Neural cell (in vitro differentiated cells): ENCODE results near the gene COLGALT1.

ENCODE experiments used
- CTCF ChIP-seq: fragments of 450-650 bp; IDR thresholded peaks from 2 replicates; pipeline ENCODE4 v1.5.1; 2014; ENCODE audit warnings: antibody characterized with exemption, mild to moderate bottlenecking, moderate library complexity; ENCODE audit not compliant: poor library complexity, severe bottlenecking
- EP300 ChIP-seq: fragments of 450-650 bp; conservative IDR thresholded peaks from 2 replicates; pipeline ENCODE4 v1.6.1; 2014; ENCODE audit warnings: antibody characterized with exemption, mild to moderate bottlenecking, moderate library complexity; ENCODE audit not compliant: poor library complexity, severe bottlenecking
- EZH2 ChIP-seq: fragments of 200-600, 300-800 bp; shearing (Covaris generic), sonication (generic); IDR thresholded peaks from 2 replicates; pipeline ENCODE4 v1.6.1; 2014; ENCODE audit warnings: antibody characterized with exemption, low read length, borderline replicate concordance, mild to moderate bottlenecking; ENCODE audit not compliant: insufficient read depth, poor library complexity, severe bottlenecking
- POLR2AphosphoS5 ChIP-seq: IDR thresholded peaks from 2 replicates; pipeline ENCODE4 v1.6.1; 2012

GRCh38 chr19:17602217-17602616 is 46.8 kb downstream of the COLGALT1 start:
- TF ChIP-seq CTCF, result no peak
- TF ChIP-seq EP300, result no peak
- TF ChIP-seq POLR2AphosphoS5, result no peak
- no peak for TF ChIP-seq EZH2
